ENCODE measurements around the gene CYP2A6.

CYP2A6 gene

GRCh38 chr19:40801426-40802299 lies 48.6 kb downstream of the CYP2A6 start:
- FAIRE-seq, result no peak

DNA sequence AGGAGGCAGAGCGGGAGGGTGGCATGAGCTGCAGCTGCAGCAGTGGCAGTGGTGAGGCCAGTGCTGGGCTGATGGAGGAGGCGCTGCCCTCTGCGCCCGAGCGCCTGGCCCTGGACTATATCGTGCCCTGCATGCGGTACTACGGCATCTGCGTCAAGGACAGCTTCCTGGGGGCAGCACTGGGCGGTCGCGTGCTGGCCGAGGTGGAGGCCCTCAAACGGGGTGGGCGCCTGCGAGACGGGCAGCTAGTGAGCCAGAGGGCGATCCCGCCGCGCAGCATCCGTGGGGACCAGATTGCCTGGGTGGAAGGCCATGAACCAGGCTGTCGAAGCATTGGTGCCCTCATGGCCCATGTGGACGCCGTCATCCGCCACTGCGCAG lies 49.3 kb downstream of the CYP2A6 start:
- FAIRE-seq, result no peak

DNA sequence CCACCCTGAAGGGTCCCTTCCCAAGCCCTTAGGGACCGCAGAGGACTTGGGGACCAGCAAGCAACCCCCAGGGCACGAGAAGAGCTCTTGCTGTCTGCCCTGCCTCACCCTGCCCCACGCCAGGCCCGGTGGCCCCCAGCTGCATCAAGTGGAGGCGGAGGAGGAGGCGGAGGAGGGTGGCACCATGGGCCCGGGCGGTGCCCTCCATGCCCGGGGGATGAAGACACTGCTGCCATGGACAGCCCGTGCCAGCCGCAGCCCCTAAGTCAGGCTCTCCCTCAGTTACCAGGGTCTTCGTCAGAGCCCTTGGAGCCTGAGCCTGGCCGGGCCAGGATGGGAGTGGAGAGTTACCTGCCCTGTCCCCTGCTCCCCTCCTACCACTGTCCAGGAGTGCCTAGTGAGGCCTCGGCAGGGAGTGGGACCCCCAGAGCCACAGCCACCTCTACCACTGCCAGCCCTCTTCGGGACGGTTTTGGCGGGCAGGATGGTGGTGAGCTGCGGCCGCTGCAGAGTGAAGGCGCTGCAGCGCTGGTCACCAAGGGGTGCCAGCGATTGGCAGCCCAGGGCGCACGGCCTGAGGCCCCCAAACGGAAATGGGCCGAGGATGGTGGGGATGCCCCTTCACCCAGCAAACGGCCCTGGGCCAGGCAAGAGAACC lies 49.8 kb downstream of the CYP2A6 start:
- no peak for FAIRE-seq

- FAIRE-seq, result no peak
Measured at GRCh38 chr19:40799558-40800338, 50.5 kb downstream of the CYP2A6 start.

DNA sequence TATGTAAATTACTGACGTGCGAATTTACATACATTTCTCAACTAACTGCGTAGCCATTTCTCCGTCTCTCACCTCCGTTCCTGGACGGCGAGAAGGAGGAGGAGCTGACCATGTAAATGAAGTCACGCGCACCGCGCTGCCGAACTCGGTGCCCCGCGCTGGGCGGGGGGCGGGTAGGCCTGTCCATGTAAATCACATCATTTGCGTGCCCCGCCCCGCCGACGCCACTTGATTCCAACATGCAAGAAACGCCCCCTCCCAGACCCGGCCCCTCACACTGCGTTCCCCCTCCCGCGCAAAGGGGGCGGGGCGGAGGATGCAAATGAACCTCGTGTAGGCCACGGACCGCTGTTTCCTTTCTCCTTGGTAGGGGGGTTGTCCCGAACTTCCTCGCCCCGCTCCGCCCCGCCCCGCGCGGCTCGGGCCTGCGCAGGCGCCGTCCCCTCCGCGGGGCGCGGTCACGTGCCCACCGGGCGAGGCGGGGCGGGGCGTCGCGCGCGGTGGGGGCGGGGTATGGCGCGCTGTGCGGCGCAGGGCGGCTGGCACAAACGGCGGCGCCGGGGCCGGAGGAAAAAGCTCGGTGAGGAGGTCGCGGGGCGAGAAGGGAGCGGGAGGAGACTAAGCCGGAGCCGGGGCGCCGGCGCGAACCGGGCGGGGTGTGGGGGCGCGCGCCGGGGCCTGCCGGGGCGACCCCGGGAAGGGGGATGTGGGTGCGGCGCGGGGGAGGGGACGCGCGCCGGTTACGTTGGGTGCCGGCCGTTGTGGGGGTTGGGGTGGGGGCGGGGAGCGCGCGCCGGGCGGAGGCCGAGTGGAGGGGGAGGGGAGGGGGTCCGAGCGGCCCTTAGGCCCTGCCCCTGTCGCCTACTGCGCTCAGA lies 51.3 kb downstream of the CYP2A6 start, which contains the start of gene EGLN2:
Gene EGLN2 (plus strand): TSS at position 509 of the 875 bp plus-strand sequence. CDS start 1,382 bp downstream, outside the sequence.
- no peak for FAIRE-seq

GRCh38 chr19:40797963-40798682 lies 52.1 kb downstream of the CYP2A6 start:
- FAIRE-seq, result no peak

DNA sequence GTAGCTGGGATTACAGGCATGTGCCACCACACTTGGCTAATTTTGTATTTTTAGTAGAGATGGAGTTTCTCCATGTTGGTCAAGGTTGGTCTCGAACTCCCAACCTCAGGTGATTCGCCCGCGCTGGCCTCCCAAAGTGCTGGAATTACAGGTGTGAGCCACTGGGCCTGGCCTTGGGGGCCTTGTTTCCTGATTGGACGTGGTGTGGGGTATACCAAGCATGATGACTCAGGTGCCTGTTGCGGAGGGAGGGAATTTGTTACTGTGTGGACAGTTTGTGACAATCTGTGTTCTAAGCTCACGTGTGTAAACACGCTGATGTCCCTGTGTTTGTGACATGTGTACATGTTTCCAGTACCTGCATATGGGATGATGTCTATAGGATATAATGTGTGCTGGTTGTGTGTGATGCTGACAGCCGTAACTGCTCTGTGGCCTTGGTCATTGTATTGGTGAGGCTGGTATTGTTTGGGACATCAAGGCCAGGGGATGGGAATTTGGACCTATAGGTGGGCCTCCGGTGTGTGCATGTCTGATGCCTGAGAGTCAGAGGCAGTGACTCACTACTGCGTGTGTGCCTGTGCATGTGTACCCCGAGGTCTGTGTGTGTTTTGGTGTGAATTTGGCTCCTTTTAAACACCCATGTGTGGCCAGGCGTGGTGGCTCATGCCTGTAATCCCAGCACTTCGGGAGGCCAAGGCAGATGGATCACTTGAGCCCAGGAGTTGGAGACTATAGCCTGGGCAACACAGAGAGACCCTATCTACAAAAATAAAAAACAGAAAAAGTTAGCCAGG lies 52.9 kb downstream of the CYP2A6 start:
- no peak for FAIRE-seq

Data from colon (tissue), 2 donors.